Activated CD4-positive, alpha-beta T cell treated with anti-CD3 and anti-CD28 coated beads for 24 hours (primary cell): Measurements from ENCODE around the gene EXOSC6.
"Not testable (repeated sequence)": the region's sequence is repeated elsewhere in the genome, so short reads cannot be mapped to it uniquely, and the experiment has no call there.

Experiments
- DNase-seq, 2 donors: peaks; one replicate each; pipeline ENCODE4 v3.0.0-alpha.2; 2020; ENCODE audit warnings: low read depth in 2 of 2

Gene EXOSC6

DNA sequence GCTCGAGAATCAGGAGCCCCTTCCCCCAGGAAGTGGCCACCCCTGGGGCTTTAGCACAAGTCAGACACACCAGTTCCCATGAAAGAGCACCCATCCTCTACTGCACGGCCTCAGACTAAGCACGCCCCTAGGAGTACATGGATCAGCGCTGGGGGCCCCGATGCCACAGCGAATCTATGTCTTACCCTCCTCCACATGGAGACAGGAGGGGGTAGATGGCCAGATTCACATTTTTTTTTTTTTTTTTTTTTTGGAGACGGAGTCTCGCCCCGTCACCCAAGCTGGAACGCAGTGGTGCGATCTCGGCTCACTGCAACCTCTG is 3.2 kb upstream of the EXOSC6 start:
- DNase-seq = no peak

DNA sequence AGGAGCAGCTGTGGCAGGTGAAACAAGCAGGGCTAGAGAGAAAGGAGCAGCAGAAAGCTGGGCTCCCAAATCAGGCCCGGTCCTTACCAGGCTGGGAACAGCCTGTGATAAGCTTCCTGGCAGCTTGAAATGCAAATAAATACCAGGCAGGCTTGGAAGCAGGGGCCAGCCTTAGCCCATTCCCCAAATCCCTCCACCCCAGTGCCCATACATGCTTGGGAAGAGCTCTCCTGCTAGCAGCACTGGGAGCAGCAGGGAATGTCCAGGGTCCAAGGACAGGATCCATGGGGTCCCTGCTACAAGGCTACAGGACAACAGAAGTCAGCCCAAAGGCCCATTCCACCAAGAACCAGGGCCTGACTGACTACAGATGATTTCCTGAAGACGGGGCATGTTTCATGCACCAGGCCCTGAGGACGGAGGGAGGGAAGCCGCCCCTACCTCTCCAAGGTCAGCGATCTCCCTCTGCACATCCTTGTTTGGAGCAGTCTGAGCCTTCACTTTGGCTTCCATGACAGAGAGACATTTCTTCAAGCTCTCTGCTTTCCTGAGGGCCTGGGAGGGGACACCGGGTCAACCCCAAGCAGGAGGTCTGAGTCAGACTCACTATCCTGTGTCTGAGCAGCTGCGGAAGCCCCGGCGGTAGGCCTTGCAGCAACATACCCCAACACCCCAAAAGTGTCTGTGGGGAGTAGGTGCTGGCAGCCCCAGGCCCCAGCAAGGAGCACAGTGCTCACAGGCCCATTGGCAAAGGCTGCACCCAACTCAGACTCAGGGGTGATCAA is 2.6 kb upstream of the EXOSC6 start:
- no peak for DNase-seq

DNA sequence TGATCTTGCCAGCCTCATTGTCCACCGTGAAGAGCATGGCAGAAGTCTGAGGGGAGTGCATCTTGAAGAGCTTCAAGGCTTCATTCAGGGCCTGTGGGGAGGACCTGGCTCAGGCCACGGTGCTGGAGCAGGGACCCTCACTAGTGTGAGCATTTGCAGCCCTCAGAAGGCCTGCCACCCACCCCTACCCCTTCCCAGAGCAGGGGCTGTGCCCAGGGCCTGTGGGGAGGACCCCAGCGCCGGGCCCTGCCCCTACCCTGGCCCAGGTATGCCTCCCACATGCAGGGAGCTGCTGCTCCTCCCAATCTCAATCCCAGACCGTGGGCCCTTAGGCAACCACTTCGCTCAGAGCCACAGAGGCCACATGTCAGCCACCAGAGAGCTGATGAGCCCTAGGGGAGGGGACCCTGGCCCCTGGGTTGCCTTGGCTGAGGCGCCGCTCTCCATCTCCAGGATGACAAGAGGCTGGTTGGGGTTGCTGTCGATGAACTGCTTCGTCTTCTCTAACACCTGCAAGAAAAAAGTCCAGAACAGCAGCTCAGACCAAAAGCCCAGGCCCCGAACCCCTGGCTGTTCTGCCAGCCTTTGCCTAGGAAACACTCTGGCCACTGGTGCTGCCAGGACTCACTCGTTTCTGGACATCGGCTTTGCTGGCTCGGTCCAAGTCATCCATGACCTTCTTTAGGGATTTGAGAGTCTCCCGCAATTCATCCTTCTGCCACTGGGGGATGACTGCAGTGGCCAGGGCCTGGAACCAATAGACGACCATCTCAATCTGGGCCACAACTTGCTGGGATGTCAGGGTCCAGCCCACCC is 1.8 kb upstream of the EXOSC6 start:
- DNase-seq = peak in 1 of 2 donors; percentile 20

- DNase-seq = no peak
These were observed 732 bp upstream of the EXOSC6 start for GRCh38 chr16:70252355-70252988.

GRCh38 chr16:70250748-70251628 is 752 bp downstream of the EXOSC6 start:
- peak in 1 of 2 donors; percentile 25 for DNase-seq

DNA sequence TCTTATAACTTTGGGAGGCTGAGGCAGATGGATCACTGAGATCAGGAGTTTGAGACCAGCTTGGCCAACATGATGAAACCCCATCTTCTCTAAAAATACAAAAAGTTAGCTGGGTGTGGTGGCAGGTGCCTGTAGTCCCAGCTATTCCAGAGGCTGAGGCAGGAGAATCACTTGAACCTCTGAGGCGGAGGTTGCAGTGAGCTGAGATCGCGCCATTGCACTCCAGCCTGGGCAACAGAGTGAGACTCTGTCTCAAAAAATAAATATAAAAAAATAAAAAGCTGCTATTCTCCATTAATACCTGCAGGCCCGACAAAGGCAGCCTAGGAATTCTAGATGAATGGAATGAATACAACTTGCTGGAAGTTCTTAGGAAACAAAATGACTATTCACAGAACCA is 2.0 kb downstream of the EXOSC6 start:
- not testable (repeated sequence) for DNase-seq

GRCh38 chr16:70238773-70239172 is 13.0 kb downstream of the EXOSC6 start:
- DNase-seq = not testable (repeated sequence)

- not testable (repeated sequence) for DNase-seq
These were observed 19.9 kb downstream of the EXOSC6 start for GRCh38 chr16:70231831-70232230.

DNA sequence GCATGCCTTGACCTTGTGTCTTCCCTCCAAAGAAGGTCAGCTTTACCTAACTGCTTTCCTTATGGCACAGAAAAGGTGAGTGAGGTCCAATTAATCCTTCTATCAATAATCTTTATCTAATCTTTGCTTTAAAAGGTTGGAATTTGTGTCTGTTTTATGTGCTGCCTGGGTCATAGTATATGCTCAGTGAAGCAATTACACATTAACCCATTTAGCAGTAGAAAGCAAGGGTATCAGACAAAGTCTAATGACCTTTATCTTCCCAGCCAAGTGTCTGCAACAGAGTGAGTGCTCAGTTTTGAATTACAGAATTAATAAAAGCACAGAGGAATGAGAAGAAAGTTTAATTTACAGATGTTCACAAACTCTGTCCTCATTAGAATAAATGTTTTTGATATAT is 25.7 kb downstream of the EXOSC6 start:
- not testable (repeated sequence) for DNase-seq

- not testable (repeated sequence) for DNase-seq
These were observed 26.3 kb downstream of the EXOSC6 start for GRCh38 chr16:70225430-70225829.

DNA sequence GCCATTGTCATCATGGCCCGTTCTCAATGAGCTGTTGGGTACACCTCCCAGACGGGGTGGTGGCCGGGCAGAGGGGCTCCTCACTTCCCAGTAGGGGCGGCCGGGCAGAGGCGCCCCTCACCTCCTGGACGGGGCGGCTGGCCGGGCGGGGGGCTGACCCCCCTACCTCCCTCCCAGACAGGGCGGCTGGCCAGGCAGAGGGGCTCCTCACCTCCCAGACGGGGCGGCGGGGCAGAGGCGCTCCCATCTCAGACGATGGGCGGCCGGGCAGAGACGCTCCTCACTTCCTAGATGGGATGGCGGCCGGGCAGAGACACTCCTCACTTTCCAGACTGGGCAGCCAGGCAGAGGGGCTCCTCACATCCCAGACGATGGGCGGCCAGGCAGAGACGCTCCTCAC is 27.1 kb downstream of the EXOSC6 start:
- DNase-seq = not testable (repeated sequence)

DNA sequence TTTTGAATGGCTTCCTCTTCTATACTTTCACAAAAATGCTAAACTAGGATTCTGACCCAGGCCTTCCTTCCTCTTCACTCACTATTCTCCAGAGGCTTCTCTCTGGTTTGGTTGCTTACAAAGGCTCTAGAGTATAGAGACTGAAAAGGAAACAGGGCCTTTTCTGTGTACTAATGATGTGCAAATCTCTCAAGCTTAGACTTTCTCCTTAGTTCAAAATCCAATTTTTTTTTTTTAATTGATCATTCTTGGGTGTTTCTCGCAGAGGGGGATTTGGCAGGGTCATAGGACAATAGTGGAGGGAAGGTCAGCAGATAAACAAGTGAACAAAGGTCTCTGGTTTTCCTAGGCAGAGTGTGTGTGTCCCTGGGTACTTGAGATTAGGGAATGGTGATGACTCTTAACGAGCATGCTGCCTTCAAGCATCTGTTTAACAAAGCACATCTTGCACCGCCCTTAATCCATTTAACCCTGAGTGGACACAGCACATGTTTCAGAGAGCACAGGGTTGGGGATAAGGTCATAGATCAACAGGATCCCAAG is 27.7 kb downstream of the EXOSC6 start:
- not testable (repeated sequence) for DNase-seq

DNA sequence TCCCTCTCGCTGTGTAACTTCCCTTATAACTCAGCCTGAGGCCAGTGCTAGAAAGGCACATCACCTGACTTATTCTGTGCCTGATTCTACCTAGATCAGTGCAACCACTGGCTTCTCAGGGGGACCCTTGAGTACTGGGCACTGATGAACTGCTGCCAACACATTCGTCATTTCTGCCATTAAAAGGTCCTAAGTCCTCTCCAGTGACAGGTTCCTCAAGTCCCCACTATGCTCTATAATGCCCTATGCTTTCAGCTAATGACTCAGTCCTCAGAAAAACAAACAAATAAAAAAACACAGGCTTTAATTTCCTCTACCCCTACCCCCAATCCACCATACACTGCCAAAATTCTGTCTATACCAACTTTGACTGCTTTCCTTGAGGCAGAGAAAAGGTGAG is 28.5 kb downstream of the EXOSC6 start:
- DNase-seq = not testable (repeated sequence)

GRCh38 chr16:70222574-70222973 is 29.2 kb downstream of the EXOSC6 start:
- DNase-seq = not testable (repeated sequence)

GRCh38 chr16:70218586-70218985 is 33.2 kb downstream of the EXOSC6 start:
- DNase-seq = not testable (repeated sequence)

- not testable (repeated sequence) for DNase-seq
These were observed 45.4 kb downstream of the EXOSC6 start for GRCh38 chr16:70206382-70206781.

GRCh38 chr16:70204668-70205405 is 46.9 kb downstream of the EXOSC6 start:
- not testable (repeated sequence) for DNase-seq

GRCh38 chr16:70204010-70204409 is 47.7 kb downstream of the EXOSC6 start:
- not testable (repeated sequence) for DNase-seq

DNA sequence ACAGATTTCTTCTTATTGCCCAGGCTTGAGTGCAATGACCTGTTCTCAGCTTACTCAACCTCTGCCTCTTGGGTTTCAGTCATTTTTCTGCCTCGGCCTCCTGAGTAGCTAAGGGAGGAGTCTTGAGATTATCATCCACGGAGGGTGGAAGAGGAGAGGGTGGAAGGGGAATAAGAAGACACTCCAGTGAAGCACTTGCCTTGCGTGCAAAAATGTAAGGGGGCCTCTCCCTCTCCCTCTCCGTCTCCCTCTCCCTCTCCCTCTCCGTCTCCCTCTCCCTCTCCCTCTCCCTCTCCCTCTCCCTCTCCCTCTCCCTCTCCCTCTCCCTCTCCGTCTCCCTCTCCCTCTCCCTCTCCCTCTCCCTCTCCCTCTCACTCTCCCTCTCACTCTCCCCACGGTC is 48.2 kb downstream of the EXOSC6 start:
- not testable (repeated sequence) for DNase-seq

- not testable (repeated sequence) for DNase-seq
These were observed 51.7 kb downstream of the EXOSC6 start for GRCh38 chr16:70200063-70200462.
